ENCODE data around the gene GMDS.

- no peak for TF ChIP-seq CTCF (IDR thresholded peaks at IDR 0.05)
- no peak for TF ChIP-seq POLR2A (IDR thresholded peaks at IDR 0.05)
- TF ChIP-seq POLR2AphosphoS5 (IDR thresholded peaks at IDR 0.05; ENCODE audit: insufficient read depth in 1 of 2, low read depth in 1 of 2): no peak
Measured at GRCh38 chr6:1658212-1659005, 587.0 kb downstream of the GMDS start.

All from vagina (tissue), 2 donors.